GM12865 (cell line): Measurements from ENCODE around the gene LEPROT.

Experiments
- DNase-seq: peaks from one replicate; pipeline ENCODE4 v3.0.0; 2010; ENCODE audit warnings: low read depth
- H3K4me3 ChIP-seq: 2 replicates; pipeline ENCODE4 v1.5.1; 2011; ENCODE audit warnings: mild to moderate bottlenecking, low read depth, low read length, control low read depth
- TF ChIP-seq, protein P1 (sequence below): IDR thresholded peaks from 2 replicates; pipeline ENCODE4 v1.5.1; 2011; ENCODE audit warnings: low read length, control low read depth, low read depth, inconsistent platforms; ENCODE audit not compliant: insufficient read depth; ENCODE audit errors: missing control alignments

The LEPROT gene

DNA sequence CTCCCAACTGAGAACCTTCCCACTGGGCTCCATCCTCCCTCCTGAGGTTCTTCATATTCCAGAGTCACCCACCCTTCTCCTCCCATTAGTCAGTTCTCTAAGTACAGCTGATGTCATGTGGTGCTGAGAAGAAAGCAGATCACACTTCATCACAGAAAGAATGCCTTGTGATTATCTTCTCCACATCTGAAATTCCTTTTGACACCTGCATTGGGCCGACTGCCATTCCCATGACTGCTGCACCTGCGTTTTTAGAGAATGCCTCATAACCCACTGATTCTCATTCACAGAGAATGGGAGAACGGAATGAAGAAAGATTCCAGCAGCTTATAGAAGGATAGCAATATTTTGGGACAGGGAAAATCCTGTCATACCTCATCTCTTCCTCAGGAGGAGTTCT, 14.3 kb downstream of the LEPROT start:
- no peak overlapping the region for H3K4me3 ChIP-seq
- TF ChIP-seq, protein P1, sequence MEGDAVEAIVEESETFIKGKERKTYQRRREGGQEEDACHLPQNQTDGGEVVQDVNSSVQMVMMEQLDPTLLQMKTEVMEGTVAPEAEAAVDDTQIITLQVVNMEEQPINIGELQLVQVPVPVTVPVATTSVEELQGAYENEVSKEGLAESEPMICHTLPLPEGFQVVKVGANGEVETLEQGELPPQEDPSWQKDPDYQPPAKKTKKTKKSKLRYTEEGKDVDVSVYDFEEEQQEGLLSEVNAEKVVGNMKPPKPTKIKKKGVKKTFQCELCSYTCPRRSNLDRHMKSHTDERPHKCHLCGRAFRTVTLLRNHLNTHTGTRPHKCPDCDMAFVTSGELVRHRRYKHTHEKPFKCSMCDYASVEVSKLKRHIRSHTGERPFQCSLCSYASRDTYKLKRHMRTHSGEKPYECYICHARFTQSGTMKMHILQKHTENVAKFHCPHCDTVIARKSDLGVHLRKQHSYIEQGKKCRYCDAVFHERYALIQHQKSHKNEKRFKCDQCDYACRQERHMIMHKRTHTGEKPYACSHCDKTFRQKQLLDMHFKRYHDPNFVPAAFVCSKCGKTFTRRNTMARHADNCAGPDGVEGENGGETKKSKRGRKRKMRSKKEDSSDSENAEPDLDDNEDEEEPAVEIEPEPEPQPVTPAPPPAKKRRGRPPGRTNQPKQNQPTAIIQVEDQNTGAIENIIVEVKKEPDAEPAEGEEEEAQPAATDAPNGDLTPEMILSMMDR, result no peak
- DNase-seq, result no peak

DNA sequence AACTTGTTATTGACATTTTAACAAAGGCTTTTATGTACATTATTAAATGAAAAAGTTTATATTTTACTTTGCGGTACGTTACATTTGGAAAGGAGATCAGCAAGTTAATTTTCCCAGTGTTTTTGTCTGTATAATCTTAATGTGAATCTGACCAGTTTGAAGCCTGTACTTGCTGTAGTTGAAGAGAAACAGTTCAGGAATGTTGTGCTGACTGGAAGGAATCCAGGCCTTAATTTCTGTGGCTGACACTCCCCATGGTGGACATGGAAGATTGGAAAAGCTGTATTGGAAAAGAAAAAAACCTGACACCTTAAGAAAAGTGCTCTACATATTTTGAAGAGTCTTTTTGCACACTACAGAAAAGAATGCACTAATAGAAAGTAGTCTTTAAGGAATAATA, 15.5 kb downstream of the LEPROT start:
- no peak for DNase-seq
- no peak overlapping the region for H3K4me3 ChIP-seq
- TF ChIP-seq, protein P1, result no peak

DNA sequence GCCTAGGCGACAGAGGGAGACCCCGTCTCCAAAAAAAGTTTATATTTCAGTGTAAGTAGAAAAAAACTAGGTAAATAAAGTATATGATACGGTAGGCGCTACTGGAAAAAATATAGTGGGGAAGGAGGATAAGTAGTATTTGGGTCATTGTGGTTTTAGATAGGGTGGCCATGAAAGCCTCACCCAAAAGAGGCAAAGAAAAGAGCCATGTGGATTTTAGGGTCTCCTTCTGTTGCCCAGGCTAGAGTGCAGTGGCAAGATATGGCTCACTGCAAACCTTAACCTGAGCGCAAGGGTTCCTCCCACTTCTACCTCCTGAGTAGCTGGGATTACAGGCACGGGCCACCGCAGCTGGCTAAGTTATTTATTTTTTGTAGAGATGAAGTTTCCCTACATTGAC, 17.1 kb downstream of the LEPROT start:
- DNase-seq, result no peak
- H3K4me3 ChIP-seq, result no peak overlapping the region
- TF ChIP-seq, protein P1, result no peak

DNA sequence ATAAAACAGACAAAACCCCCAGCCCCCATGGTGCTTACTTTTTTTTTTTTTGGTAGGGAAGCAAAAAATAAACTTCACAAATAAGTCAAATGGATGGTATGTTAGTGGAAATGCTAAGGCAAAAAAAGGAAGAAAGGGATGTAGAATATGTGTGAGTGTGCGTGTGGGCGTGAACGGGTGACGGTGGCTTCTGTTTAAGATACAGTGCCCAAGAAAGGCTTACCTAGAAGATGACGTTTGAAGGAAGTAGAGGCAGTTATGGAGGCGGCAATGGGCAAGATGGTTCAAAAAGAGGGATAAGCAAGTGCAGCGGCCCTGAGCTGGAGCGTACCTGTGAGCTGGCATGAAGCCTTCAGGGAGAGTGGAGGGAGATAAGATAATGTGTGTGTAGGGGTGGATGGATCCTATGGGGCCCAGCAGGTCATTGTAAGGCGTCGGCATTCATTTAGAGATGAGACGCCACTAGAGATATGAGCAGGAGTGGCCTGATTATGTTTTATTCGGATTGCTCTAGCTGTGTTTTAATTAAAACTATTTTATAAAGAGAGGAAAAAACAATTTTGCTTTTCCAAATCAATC, 19.9 kb downstream of the LEPROT start:
- TF ChIP-seq, protein P1, result no peak
- H3K4me3 ChIP-seq, result no peak overlapping the region
- no peak for DNase-seq

DNA sequence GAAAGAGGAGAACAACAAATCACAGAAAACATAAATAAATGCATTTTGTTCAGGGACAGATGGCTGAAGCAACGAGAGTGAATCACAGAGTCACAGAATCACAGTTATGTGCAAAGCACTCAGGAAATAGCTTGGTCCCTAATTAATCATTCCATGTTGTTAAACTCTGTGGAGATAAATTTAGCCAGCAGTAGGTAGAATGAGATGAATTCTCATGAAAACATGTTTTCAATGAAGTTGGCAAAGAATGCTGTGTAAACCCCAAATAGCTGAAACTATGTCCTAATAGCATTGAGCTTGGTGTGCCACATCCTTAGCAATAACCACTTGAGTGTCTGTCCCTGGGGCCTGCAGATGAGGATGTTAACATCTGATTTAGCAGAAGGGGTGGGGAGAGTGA, 20.4 kb downstream of the LEPROT start:
- no peak for DNase-seq
- no peak overlapping the region for H3K4me3 ChIP-seq
- TF ChIP-seq, protein P1, result no peak

DNA sequence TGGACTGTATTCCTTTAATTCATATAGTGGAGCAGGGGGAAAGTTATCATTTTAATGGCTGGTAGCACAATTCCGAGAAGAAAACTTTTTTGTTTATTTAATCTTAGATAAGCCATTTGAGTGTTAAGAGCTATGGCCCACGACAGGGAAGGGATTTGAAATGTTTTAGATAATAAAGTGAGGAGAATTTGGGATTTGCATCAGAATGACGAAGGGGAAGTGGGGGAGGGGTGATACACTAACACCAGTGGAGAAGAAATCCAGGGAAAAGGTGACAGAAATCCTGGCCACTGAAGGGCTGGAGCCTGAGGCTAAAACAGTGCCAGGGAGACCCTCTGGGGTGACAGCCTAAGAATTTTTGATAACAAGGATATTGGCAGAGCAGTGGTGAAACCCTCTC, 21.0 kb downstream of the LEPROT start:
- no peak overlapping the region for H3K4me3 ChIP-seq
- DNase-seq, result no peak
- TF ChIP-seq, protein P1, result no peak

DNA sequence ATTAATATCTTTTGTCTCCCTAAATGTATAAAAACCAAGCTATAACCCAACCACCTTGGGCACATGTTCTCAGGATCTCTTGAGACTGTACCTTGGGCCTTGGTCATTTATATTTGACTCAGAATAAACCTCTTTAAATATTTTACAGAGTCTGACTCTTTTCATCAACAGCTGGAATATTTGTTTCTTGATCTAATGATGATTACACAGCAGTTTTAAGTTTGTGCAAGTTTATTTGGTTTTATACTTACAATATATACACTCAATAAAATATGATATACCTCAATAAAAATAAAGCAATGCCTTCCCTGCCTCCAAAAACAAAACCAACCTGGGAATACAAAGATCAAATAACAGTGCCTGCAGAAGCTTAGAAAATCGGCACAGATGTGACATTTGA, 22.0 kb downstream of the LEPROT start:
- TF ChIP-seq, protein P1, result no peak
- H3K4me3 ChIP-seq, result no peak overlapping the region
- DNase-seq, result no peak
